Stimulated activated effector memory CD8-positive, alpha-beta T cell treated with anti-CD3 and anti-CD28 coated beads, Interleukin-12 subunit alpha, Interleukin-12 subunit beta, amount 100 ng/mL, for 72 hours (primary cell): ENCODE data around the gene PCDH1.

Experiments
- ATAC-seq: fragments of 150-1000 bp; cut with Tn5 transposase; 2 replicates; pipeline ENCODE4 v1.10.0; 2021
- DNase-seq, 2 donors: peaks; one replicate each; pipeline ENCODE4 v3.0.0; 2021 to 2022; ENCODE audit warnings: low spot score in 2 of 2
- H3K27ac Mint-ChIP-seq: one replicate; pipeline ENCODE4 v1.8.0; 2022; ENCODE audit warnings: mild to moderate bottlenecking, mixed read lengths
- H3K36me3 Mint-ChIP-seq: one replicate; pipeline ENCODE4 v1.8.0; 2022; ENCODE audit warnings: mild to moderate bottlenecking, mixed read lengths
- H3K4me1 Mint-ChIP-seq: one replicate; pipeline ENCODE4 v1.8.0; 2022; ENCODE audit warnings: mixed read lengths
- H3K4me3 Mint-ChIP-seq: one replicate; pipeline ENCODE4 v1.8.0; 2022; ENCODE audit warnings: mild to moderate bottlenecking, mixed read lengths
- H3K9me3 Mint-ChIP-seq: one replicate; pipeline ENCODE4 v1.8.0; 2022; ENCODE audit warnings: mixed read lengths

Gene PCDH1

GRCh38 chr5:141870871-141871270 lies 7.3 kb downstream of the PCDH1 start:
- DNase-seq (no peak), ATAC-seq (no peak)
- H3K36me3 Mint-ChIP-seq = no peaks in the 10 kb centered on the region
- H3K4me1 Mint-ChIP-seq = no peaks in the 10 kb centered on the region
- no peak overlapping the region for H3K27ac Mint-ChIP-seq
- H3K4me3 Mint-ChIP-seq = no peak overlapping the region
- no peaks in the 10 kb centered on the region for H3K9me3 Mint-ChIP-seq

GRCh38 chr5:141870228-141870627 lies 8.0 kb downstream of the PCDH1 start:
- Mint-ChIP-seq H3K4me3 (no peak overlapping the region), H3K4me1 (no peaks in the 10 kb centered on the region), H3K9me3 (no peaks in the 10 kb centered on the region), H3K27ac (no peak overlapping the region), H3K36me3 (no peaks in the 10 kb centered on the region)
- ATAC-seq (no peak), DNase-seq (no peak)

DNA sequence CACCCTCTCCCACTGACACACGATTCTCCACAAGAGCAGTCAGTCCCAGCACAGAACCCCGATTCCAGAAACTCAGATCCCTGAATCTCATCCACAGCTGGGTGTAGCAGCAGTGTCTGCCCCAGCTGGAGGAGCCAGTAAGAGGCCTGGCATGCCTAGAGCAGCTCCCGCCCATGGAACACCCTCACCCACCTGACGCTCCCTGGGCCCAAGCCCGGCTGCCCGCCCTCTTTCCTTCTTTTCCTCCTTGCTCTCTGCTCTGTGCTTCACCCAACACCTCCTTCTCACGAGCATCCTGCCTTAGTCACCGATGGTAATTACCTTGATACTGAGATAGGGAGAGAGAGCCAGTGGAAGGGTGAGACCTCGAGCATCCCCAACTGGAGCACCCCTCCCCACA lies 8.7 kb downstream of the PCDH1 start:
- ATAC-seq = no peak
- no peaks in the 10 kb centered on the region for H3K36me3 Mint-ChIP-seq
- H3K4me1 Mint-ChIP-seq = no peaks in the 10 kb centered on the region
- H3K27ac Mint-ChIP-seq = peak overlapping the region; percentile 44
- H3K9me3 Mint-ChIP-seq = no peaks in the 10 kb centered on the region
- H3K4me3 Mint-ChIP-seq = no peak overlapping the region
- no peak for DNase-seq

GRCh38 chr5:141869040-141869439 lies 9.2 kb downstream of the PCDH1 start:
- no peaks in the 10 kb centered on the region for H3K9me3 Mint-ChIP-seq
- no peak overlapping the region for H3K4me3 Mint-ChIP-seq
- no peak overlapping the region for H3K27ac Mint-ChIP-seq
- ATAC-seq = no peak
- H3K36me3 Mint-ChIP-seq = no peaks in the 10 kb centered on the region
- no peak for DNase-seq
- no peaks in the 10 kb centered on the region for H3K4me1 Mint-ChIP-seq

- Mint-ChIP-seq H3K9me3 (no peaks in the 10 kb centered on the region), H3K4me1 (no peaks in the 10 kb centered on the region), H3K27ac (no peak overlapping the region), H3K36me3 (no peaks in the 10 kb centered on the region), H3K4me3 (no peak overlapping the region)
- ATAC-seq (no peak), DNase-seq (no peak)
Observed at GRCh38 chr5:141868541-141868940, 9.7 kb downstream of the PCDH1 start.

DNA sequence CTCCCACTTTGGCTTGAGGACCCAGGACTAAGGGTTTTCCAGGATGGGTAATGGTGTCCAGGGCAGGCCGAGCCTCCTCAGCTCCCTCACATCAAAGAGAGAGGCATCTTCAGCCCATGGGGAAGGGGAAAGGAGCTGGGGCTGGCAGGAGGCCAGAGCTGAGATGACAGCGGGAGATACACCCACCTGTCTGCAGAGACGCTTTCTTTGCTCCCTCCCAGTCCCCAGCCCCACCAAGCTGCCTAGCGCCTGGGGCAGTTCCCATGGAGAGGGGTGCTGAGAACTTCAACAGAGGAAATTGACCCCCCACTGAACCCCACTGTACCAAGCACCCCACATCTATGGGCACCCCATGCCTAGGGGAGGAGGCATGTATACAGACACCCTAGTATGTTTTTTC lies 10.6 kb downstream of the PCDH1 start:
- Mint-ChIP-seq H3K4me1 (no peaks in the 10 kb centered on the region), H3K36me3 (no peaks in the 10 kb centered on the region), H3K27ac (no peak overlapping the region), H3K4me3 (no peak overlapping the region), H3K9me3 (no peaks in the 10 kb centered on the region)
- DNase-seq (no peak), ATAC-seq (no peak)

DNA sequence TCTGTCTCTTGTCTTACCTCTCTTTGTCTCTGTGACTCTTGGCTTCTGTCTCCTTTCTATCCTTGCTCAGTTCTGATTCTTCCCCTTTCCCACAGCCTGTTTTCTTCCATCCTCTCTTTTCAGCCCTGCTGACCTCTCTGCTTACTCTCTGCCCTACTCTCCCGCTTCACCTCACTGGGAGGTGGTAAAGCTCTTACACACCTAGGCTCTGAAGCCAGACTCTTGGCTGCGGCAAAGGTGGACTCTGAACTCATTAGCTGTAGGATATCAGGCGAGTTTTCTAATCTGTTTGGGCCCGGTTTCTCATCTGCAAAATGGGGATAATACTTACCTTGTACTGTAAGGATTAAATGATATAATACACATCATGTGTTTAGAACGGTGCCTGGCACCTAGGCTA lies 11.1 kb downstream of the PCDH1 start:
- no peaks in the 10 kb centered on the region for H3K9me3 Mint-ChIP-seq
- no peak overlapping the region for H3K27ac Mint-ChIP-seq
- H3K4me1 Mint-ChIP-seq = no peaks in the 10 kb centered on the region
- DNase-seq (no peak), ATAC-seq (no peak)
- H3K4me3 Mint-ChIP-seq = no peak overlapping the region
- H3K36me3 Mint-ChIP-seq = no peaks in the 10 kb centered on the region

- no peak overlapping the region for H3K4me3 Mint-ChIP-seq
- no peak overlapping the region for H3K27ac Mint-ChIP-seq
- H3K4me1 Mint-ChIP-seq = no peaks in the 10 kb centered on the region
- no peaks in the 10 kb centered on the region for H3K36me3 Mint-ChIP-seq
- no peak for DNase-seq
- ATAC-seq = no peak
- H3K9me3 Mint-ChIP-seq = no peaks in the 10 kb centered on the region
Observed at GRCh38 chr5:141866096-141866495, 12.1 kb downstream of the PCDH1 start.

- no peak for ATAC-seq
- no peak overlapping the region for H3K27ac Mint-ChIP-seq
- no peak overlapping the region for H3K4me3 Mint-ChIP-seq
- DNase-seq = no peak
- H3K4me1 Mint-ChIP-seq = no peaks in the 10 kb centered on the region
- H3K9me3 Mint-ChIP-seq = no peaks in the 10 kb centered on the region
- no peaks in the 10 kb centered on the region for H3K36me3 Mint-ChIP-seq
Observed at GRCh38 chr5:141865406-141865805, 12.8 kb downstream of the PCDH1 start.

GRCh38 chr5:141864371-141865370 lies 13.5 kb downstream of the PCDH1 start:
- Mint-ChIP-seq H3K36me3 (no peaks in the 10 kb centered on the region), H3K9me3 (no peaks in the 10 kb centered on the region), H3K4me3 (no peak overlapping the region), H3K4me1 (no peaks in the 10 kb centered on the region), H3K27ac (no peak overlapping the region)
- no peak for DNase-seq
- no peak for ATAC-seq

- Mint-ChIP-seq H3K36me3 (no peaks in the 10 kb centered on the region), H3K4me1 (no peaks in the 10 kb centered on the region), H3K4me3 (no peak overlapping the region), H3K27ac (no peak overlapping the region), H3K9me3 (no peaks in the 10 kb centered on the region)
- ATAC-seq = no peak
- DNase-seq = no peak
Observed at GRCh38 chr5:141863569-141864178, 14.5 kb downstream of the PCDH1 start.

DNA sequence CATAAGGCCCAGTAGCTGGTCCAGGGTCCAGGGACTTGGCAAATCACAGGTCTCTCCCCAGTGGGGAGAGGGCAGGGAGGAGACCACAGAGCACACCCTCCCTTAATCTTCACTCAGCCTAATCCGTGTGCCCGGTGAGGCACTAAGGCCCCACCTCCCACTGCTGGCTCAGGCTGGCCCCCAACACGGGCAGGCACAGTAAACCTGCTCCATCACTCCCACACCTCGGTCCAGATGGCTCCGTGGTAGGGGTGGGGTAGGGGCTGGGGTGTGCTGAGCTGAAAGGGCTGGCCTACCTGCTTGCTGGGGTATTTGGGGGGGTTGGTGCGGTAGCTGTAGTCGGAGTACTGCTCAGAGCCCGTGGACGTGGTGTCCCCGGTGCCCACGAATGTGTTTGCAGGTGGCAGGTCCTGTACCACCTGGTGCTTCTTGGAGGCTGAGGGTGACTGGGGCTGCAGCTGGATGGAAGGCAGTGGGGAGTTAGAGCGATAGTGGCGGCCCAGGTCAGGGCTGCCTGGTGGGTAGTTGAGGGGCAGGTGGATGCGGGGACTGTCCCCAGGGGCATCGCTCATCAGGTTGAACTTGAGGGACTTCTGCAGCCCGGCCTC lies 15.2 kb downstream of the PCDH1 start:
- no peak for ATAC-seq
- Mint-ChIP-seq H3K4me1 (no peaks in the 10 kb centered on the region), H3K4me3 (no peak overlapping the region), H3K27ac (no peak overlapping the region), H3K36me3 (no peaks in the 10 kb centered on the region), H3K9me3 (no peaks in the 10 kb centered on the region)
- no peak for DNase-seq

DNA sequence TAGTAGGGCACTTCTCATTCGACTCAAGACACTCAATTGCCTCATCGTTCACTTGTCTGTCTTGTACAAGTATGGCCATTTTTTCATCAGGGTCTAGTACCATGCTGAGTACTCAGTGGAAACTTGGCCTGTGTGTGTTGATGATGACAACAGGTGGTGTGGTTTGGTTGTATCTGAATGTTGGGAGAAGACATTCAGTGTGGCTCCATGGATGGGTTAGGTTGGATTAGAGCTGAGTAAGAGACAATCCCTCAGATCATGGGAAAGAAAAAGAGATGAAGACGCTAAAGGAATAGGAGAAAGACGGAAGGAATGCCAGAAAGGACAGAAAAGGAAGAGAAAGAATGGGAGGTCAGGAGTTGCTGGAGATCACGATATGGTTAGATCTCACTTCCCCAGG lies 17.0 kb downstream of the PCDH1 start:
- H3K9me3 Mint-ChIP-seq = no peaks in the 10 kb centered on the region
- H3K4me3 Mint-ChIP-seq = no peak overlapping the region
- no peaks in the 10 kb centered on the region for H3K4me1 Mint-ChIP-seq
- H3K36me3 Mint-ChIP-seq = no peaks in the 10 kb centered on the region
- no peak for DNase-seq
- no peak overlapping the region for H3K27ac Mint-ChIP-seq
- ATAC-seq = no peak

- no peak for ATAC-seq
- H3K4me1 Mint-ChIP-seq = no peaks in the 10 kb centered on the region
- no peak overlapping the region for H3K4me3 Mint-ChIP-seq
Observed at GRCh38 chr5:141858079-141858765, 20.0 kb downstream of the PCDH1 start.

DNA sequence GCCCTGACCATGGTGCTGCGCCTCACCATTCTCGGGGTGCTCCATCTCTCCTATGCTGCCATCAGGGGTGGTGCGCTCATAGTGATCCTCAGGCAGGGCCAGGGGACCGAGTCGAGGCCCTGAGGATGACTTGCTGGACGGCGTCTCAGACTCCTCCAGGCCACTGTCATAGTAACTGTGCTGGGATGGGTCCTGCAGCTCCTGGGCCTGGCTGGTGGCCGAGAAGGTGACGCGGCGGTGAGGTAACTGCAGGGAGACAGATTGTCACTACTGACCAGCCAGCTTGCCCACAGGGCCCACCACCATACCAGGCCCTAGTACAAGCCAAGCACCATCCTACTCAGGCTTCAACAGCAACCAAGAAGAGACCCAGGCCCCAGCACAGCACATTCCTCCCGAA lies 21.0 kb downstream of the PCDH1 start:
- Mint-ChIP-seq H3K36me3 (no peaks in the 10 kb centered on the region), H3K4me1 (no peaks in the 10 kb centered on the region), H3K27ac (no peak overlapping the region), H3K4me3 (no peak overlapping the region), H3K9me3 (no peaks in the 10 kb centered on the region)
- DNase-seq (no peak), ATAC-seq (no peak)

More at GRCh38 chr5:141858079-141858765, 20.0 kb downstream of the PCDH1 start:
- DNase-seq = no peak
- Mint-ChIP-seq H3K27ac (no peak overlapping the region), H3K36me3 (no peaks in the 10 kb centered on the region), H3K9me3 (no peaks in the 10 kb centered on the region)
